Testis (tissue), 3 donors: ENCODE data around the gene HRC. TPM values are rescaled to one million over a fixed set of nuclear protein-coding genes. Genes with fewer than 3 reads are reported as not detected.

Experiments
- DNase-seq: peaks from one replicate; pipeline ENCODE4 v3.0.0-alpha.2; 2019
- H3K27ac ChIP-seq, 2 donors: fragments of 200-600 bp; sonication (generic); one replicate each; pipeline ENCODE4 v1.5.1; 2019
- H3K27me3 ChIP-seq: fragments of 200-600 bp; sonication (generic); one replicate; pipeline ENCODE4 v1.5.1; 2019
- H3K36me3 ChIP-seq: fragments of 200-600 bp; sonication (generic); one replicate; pipeline ENCODE4 v1.5.1; 2017; ENCODE audit warnings: low read depth; ENCODE audit errors: missing control alignments
- H3K4me1 ChIP-seq: fragments of 200-600 bp; sonication (generic); one replicate; pipeline ENCODE4 v1.5.1; 2019
- H3K4me3 ChIP-seq, 2 donors: fragments of 200-600 bp; sonication (generic); one replicate each; pipeline ENCODE4 v1.5.1; 2017 to 2019
- H3K9me3 ChIP-seq: fragments of 200-600 bp; sonication (generic); one replicate; pipeline ENCODE4 v1.5.1; 2017
- CTCF ChIP-seq, 3 experiments: fragments of 450-650 bp in 2 of 3; fragments of 200-600 bp in 1 of 3; sonication (generic) in 1 of 3; IDR thresholded peaks; one replicate each; pipeline ENCODE4 v1.5.1; 2016 to 2019; ENCODE audit warnings: antibody characterized with exemption in 3 of 3, mild to moderate bottlenecking in 2 of 3, moderate library complexity in 1 of 3
- POLR2A ChIP-seq: fragments of 450-650 bp; IDR thresholded peaks from one replicate; pipeline ENCODE4 v1.6.1; 2017; ENCODE audit warnings: antibody characterized with exemption, mild to moderate bottlenecking, moderate library complexity
- WGBS, 2 donors: methylation state at CpG; one replicate each; pipeline ENCODE4 v1.1.5; 2018; 5-methylcytosine and 5-hydroxymethylcytosine counted together
- intact Hi-C: fragments of 100-400 bp; cut with DNase I; formaldehyde crosslinking; loops from one replicate; pipeline ENCODE4 v1.15.1; 2023; ENCODE audit warnings: low total_unique reads
- polyA plus RNA-seq: library from polyadenylated mRNA; stranded (reverse); fragments of 350-450 nt; fragmentation: Illumina TruSeq; extraction: RNeasy Lipid Tissue Mini Kit (QIAGEN cat#74804); gene quantifications from one replicate; pipeline ENCODE4 v1.2.3, GENCODE V29; 2014; ENCODE audit warnings: low read depth, low replicate concordance; ENCODE audit not compliant: insufficient read depth
- total RNA-seq, 2 donors: library from RNA; depleted of rRNA; stranded (reverse); fragments of >200 nt; gene quantifications; one replicate each; pipeline ENCODE4 v1.2.3, GENCODE V29; 2016

The HRC gene
- total and polyA plus RNA-seq, 3 donors from 2014 or later = 1.8 to 5.4 (median 4.1) TPM

- TF ChIP-seq POLR2A (no peak), CTCF (IDR thresholded peaks at IDR 0.05) (no peak)
- H3K27ac ChIP-seq = no peak overlapping the region
- intact Hi-C loops = no loop called here
- H3K9me3 ChIP-seq = no peaks in the 10 kb centered on the region
- no peaks in the 10 kb centered on the region for H3K27me3 ChIP-seq
- no peak for DNase-seq
- H3K36me3 ChIP-seq = no peaks in the 10 kb centered on the region
- H3K4me3 ChIP-seq = no peak overlapping the region
- no peaks in the 10 kb centered on the region for H3K4me1 ChIP-seq
- 90 to 92% methylated on average over 2 of the region's 2 CpGs for WGBS, 2 donors
Observed at GRCh38 chr19:49173198-49173597, 18.0 kb upstream of the HRC start.

GRCh38 chr19:49168421-49168820, 13.2 kb upstream of the HRC start:
- WGBS, 2 donors = 92 to 97% methylated on average over 18 to 23 of the region's 23 CpGs
- no peaks in the 10 kb centered on the region for H3K27me3 ChIP-seq
- intact Hi-C loops = no loop called here
- DNase-seq = no peak
- H3K36me3 ChIP-seq = no peaks in the 10 kb centered on the region
- no peak for TF ChIP-seq CTCF (IDR thresholded peaks at IDR 0.05)
- no peak for TF ChIP-seq POLR2A
- no peak overlapping the region for H3K4me3 ChIP-seq
- no peaks in the 10 kb centered on the region for H3K9me3 ChIP-seq
- no peaks in the 10 kb centered on the region for H3K4me1 ChIP-seq
- no peak overlapping the region for H3K27ac ChIP-seq

- H3K27ac ChIP-seq = no peak overlapping the region
- H3K36me3 ChIP-seq = no peaks in the 10 kb centered on the region
- 70 to 80% methylated on average over 13 to 25 of the region's 25 CpGs for WGBS, 2 donors
Observed at GRCh38 chr19:49167857-49168409, 12.7 kb upstream of the HRC start.

GRCh38 chr19:49165865-49166301, 10.7 kb upstream of the HRC start:
- Histone ChIP-seq H3K27ac (peak overlapping the region in 1 of 2 donors; percentile 60), H3K9me3 (no peaks in the 10 kb centered on the region), H3K4me3 (peak overlapping the region; percentile 0 to 18), H3K27me3 (no peaks in the 10 kb centered on the region), H3K36me3 (no peaks in the 10 kb centered on the region), H3K4me1 (no peaks in the 10 kb centered on the region)
- TF ChIP-seq POLR2A = no peak
- no peak for TF ChIP-seq CTCF (IDR thresholded peaks at IDR 0.05)
- intact Hi-C loops = no loop called here
- DNase-seq = no peak
- 40 to 59% methylated on average over 15 to 23 of the region's 30 CpGs for WGBS, 2 donors

More at GRCh38 chr19:49167857-49168409, 12.7 kb upstream of the HRC start:
- no peak for TF ChIP-seq POLR2A
- no peak for TF ChIP-seq CTCF (IDR thresholded peaks at IDR 0.05)
- Histone ChIP-seq H3K4me1 (no peaks in the 10 kb centered on the region), H3K27me3 (no peaks in the 10 kb centered on the region), H3K4me3 (no peak overlapping the region), H3K9me3 (no peaks in the 10 kb centered on the region)
- DNase-seq = no peak
- intact Hi-C loops = no loop called here

- TF ChIP-seq CTCF (IDR thresholded peaks at IDR 0.05) = no peak
- no peak for DNase-seq
- WGBS, 2 donors = 39 to 58% methylated on average over 22 to 24 of the region's 24 CpGs
Observed at GRCh38 chr19:49165111-49165750, 10.0 kb upstream of the HRC start.

More at GRCh38 chr19:49165111-49165750, 10.0 kb upstream of the HRC start:
- Histone ChIP-seq H3K4me3 (peak overlapping the region in 1 of 2 donors; percentile 0), H3K4me1 (no peaks in the 10 kb centered on the region), H3K27ac (peak overlapping the region in 1 of 2 donors; percentile 60), H3K27me3 (no peaks in the 10 kb centered on the region), H3K9me3 (no peaks in the 10 kb centered on the region), H3K36me3 (no peaks in the 10 kb centered on the region)
- intact Hi-C loops = no loop called here
